Lung (tissue), 12 donors: ENCODE results near the gene C2CD4D. TPM values are rescaled to one million over a fixed set of nuclear protein-coding genes. Genes with fewer than 3 reads are reported as not detected.

Experiments
- ATAC-seq: fragments of 200-7000 bp; cut with Tn5 transposase; one replicate; pipeline ENCODE4 v1.9.1; 2020; ENCODE audit warnings: moderate number of reproducible peaks; ENCODE audit not compliant: insufficient read depth, low FRiP score
- DNase-seq, 3 donors: peaks; one replicate each; pipeline ENCODE4 v3.0.0-alpha.2; 2013 to 2017
- H3K27ac ChIP-seq, 2 donors: one replicate each; pipeline ENCODE4 v1.5.1; 2013; ENCODE audit warnings: mild to moderate bottlenecking in 2 of 2, moderate library complexity in 2 of 2, control low read depth in 1 of 2, inconsistent platforms in 1 of 2, low read depth in 1 of 2, low read length in 1 of 2
- H3K27me3 ChIP-seq, 3 donors: one replicate each; pipeline ENCODE4 v1.5.1; 2013; ENCODE audit warnings: low read length in 2 of 3; ENCODE audit not compliant: control insufficient read depth in 3 of 3, insufficient read depth in 3 of 3
- H3K36me3 ChIP-seq, 4 donors: one replicate each; pipeline ENCODE4 v1.5.1; 2013; ENCODE audit warnings: low read length in 4 of 4, mild to moderate bottlenecking in 1 of 4, moderate library complexity in 1 of 4; ENCODE audit not compliant: control insufficient read depth in 4 of 4, insufficient read depth in 4 of 4
- H3K4me1 ChIP-seq, 5 donors: one replicate each; pipeline ENCODE4 v1.5.1; 2013; ENCODE audit warnings: low read length in 5 of 5, mild to moderate bottlenecking in 2 of 5, moderate library complexity in 1 of 5; ENCODE audit not compliant: control insufficient read depth in 5 of 5, insufficient read depth in 5 of 5
- H3K4me3 ChIP-seq: one replicate; pipeline ENCODE4 v1.5.1; 2013; ENCODE audit warnings: mild to moderate bottlenecking, control low read depth, moderate library complexity
- H3K9ac ChIP-seq, 2 donors: one replicate each; pipeline ENCODE4 v1.5.1; 2013; ENCODE audit warnings: low read length in 2 of 2, control low read depth in 1 of 2; ENCODE audit not compliant: insufficient read depth in 1 of 2
- H3K9me3 ChIP-seq, 4 donors: one replicate each; pipeline ENCODE4 v1.5.1; 2013; ENCODE audit warnings: low read length in 3 of 4, mild to moderate bottlenecking in 1 of 4, moderate library complexity in 1 of 4; ENCODE audit not compliant: control insufficient read depth in 4 of 4, insufficient read depth in 3 of 4
- WGBS, 2 donors: extraction: QIAGEN DNeasy Blood & Tissue Kit; methylation state at CpG; one replicate each; pipeline ENCODE4 v1.1.7; 2013; 5-methylcytosine and 5-hydroxymethylcytosine counted together
- polyA plus RNA-seq, 2 donors: library from polyadenylated mRNA; stranded (reverse); fragments of 200-250 nt; gene quantifications; one replicate each; pipeline ENCODE4 v1.2.1, GENCODE V29; 2013
- total RNA-seq, 2 donors: library from RNA; depleted of rRNA in 1 of 2; stranded (reverse); fragments of >200 nt in 1 of 2; gene quantifications; one replicate each; pipeline ENCODE4 v1.2.1, GENCODE V29; 2014 to 2021
- TF ChIP-seq, protein P1 (sequence below): IDR thresholded peaks from 2 replicates; pipeline ENCODE4 v1.5.1; 2012; ENCODE audit warnings: mild to moderate bottlenecking; ENCODE audit errors: control extremely low read depth, extremely low read depth
- donor health status: control.
- donor health status: control.
- donor health status: Bipolar disorder and iron deficiency.
- donor health status: healthy.
- donor health status: DM: yes; HTN: yes; CAD: no.

C2CD4D gene
- total and polyA plus RNA-seq, 4 donors, result 0.10 to 0.40 (median 0.19) TPM; not detected in 1

DNA sequence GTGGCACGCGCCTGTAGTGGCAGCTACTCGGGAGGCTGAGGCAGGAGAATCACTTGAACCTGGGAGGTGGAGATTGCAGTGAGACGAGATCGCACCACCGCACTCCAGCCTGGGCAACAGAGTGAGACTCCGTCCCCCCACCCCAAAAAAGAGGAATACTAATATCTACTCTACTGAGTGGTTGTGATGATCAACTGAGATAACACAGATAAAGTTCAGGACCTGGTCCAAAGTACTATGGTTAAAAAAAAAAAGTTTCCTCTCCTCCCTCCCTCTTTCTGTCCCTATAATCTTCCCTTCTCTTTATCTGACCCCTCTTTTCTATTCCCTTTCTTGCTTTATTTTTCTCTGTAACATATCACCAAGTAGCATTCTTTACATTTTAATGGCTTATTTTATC is 4.0 kb downstream of the C2CD4D start:
- no peaks in the 10 kb centered on the region for H3K9me3 ChIP-seq
- WGBS, 2 donors, result 93 to 98% methylated on average over 7 of the region's 7 CpGs
- peaks cover 0 to 32% (median 14%) of the 10 kb centered on the region in 5 donors for H3K4me1 ChIP-seq
- H3K4me3 ChIP-seq, result no peak overlapping the region
- H3K9ac ChIP-seq, result no peak overlapping the region
- no peak overlapping the region for H3K27ac ChIP-seq
- no peak for ATAC-seq
- H3K27me3 ChIP-seq, result peaks cover 0 to 31% (median 31%) of the 10 kb centered on the region in 3 donors
- no peak for DNase-seq
- TF ChIP-seq, protein P1, sequence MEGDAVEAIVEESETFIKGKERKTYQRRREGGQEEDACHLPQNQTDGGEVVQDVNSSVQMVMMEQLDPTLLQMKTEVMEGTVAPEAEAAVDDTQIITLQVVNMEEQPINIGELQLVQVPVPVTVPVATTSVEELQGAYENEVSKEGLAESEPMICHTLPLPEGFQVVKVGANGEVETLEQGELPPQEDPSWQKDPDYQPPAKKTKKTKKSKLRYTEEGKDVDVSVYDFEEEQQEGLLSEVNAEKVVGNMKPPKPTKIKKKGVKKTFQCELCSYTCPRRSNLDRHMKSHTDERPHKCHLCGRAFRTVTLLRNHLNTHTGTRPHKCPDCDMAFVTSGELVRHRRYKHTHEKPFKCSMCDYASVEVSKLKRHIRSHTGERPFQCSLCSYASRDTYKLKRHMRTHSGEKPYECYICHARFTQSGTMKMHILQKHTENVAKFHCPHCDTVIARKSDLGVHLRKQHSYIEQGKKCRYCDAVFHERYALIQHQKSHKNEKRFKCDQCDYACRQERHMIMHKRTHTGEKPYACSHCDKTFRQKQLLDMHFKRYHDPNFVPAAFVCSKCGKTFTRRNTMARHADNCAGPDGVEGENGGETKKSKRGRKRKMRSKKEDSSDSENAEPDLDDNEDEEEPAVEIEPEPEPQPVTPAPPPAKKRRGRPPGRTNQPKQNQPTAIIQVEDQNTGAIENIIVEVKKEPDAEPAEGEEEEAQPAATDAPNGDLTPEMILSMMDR, result no peak
- no peaks in the 10 kb centered on the region for H3K36me3 ChIP-seq

DNA sequence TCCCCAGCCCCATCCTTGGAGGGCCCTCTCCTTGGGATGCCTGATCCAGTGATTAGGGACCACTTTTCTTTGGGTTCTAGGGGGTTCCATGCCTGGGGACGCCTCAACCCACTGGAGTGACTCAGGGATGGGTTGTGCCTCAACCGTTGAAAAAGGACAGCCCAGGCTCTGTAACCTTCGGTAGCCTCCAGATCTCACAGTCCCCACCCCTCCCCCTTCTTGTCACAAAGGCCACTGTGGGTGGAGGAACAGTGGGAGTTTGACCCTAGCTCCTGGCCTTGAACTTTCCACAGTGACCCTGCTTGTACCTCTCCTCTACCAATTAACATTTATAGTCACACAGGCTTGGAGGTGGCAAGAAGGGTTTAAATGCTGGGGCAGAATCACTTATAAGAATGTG is 5.4 kb downstream of the C2CD4D start:
- H3K9ac ChIP-seq, result no peak overlapping the region
- peaks cover 0 to 33% (median 16%) of the 10 kb centered on the region in 5 donors for H3K4me1 ChIP-seq
- H3K4me3 ChIP-seq, result no peak overlapping the region
- no peaks in the 10 kb centered on the region for H3K36me3 ChIP-seq
- DNase-seq (no peak), ATAC-seq (no peak)
- H3K27me3 ChIP-seq, result peaks cover 0 to 21% (median 20%) of the 10 kb centered on the region in 3 donors
- 39 to 57% methylated on average over 3 of the region's 3 CpGs for WGBS, 2 donors
- H3K9me3 ChIP-seq, result no peaks in the 10 kb centered on the region
- TF ChIP-seq, protein P1, result no peak
- H3K27ac ChIP-seq, result no peak overlapping the region

DNA sequence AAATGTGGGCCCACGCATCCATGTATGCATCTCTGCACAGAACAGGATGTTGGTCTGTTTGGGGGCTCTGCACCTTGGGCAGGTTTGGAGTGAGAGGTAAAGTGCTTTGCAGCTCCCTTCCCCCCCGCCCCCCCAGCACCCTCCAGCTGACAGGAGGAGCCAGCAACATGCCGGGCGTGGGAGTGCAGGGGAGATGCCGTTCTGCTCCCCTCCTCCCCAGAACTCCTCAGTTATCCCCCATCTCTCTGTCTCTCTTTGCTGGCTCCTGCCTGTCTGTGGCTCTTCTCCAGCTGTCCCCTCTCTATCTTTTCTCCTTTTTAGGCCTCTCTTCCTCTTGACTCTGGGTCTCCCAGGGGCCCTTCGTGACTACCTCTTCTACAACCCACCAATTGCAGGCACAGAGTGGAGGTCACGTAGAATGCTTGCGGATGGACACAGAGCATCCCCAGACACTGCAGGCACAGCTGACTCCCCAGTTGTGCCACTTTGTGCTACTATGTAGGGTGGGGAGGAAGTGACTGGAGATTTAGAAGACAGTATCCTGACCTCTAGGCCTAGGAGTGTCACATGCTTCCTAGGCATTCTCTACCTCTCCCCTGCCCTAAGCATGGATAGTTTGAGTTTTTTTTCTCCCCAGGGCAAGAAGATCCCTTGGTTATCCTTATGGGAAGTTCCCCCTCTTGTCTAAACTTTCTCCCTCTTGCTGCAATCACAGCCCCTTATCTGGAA is 6.3 kb downstream of the C2CD4D start:
- Histone ChIP-seq H3K36me3 (no peaks in the 10 kb centered on the region), H3K27me3 (peaks cover 0 to 16% (median 15%) of the 10 kb centered on the region in 3 donors), H3K9me3 (no peaks in the 10 kb centered on the region), H3K27ac (no peak overlapping the region), H3K4me3 (no peak overlapping the region), H3K9ac (no peak overlapping the region), H3K4me1 (peaks cover 0 to 30% (median 19%) of the 10 kb centered on the region in 5 donors)
- ATAC-seq (no peak), DNase-seq (no peak)
- TF ChIP-seq, protein P1, result no peak
- 85 to 91% methylated on average over 7 to 8 of the region's 8 CpGs for WGBS, 2 donors
